ENCODE data around the gene MRPL32.

DNA sequence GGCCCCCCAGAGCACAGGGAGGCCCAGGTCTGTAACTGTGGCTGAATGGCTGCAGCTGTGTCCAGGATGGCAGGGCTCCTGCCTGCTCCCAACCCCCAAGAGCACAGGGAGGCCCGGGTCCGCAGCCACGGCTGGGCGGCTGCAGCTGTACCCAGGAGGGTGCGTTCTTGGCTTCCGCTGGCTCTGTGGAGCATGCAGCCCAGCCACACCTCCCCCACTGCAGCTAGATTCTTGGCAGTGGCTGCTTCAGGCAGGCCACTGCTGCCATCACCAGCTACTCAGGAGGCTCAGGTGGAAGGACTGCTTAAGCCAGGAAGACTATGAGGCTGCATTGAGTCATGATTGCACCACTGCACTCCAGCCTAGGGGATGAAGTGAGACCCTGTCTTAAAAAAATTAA lies 48.2 kb upstream of the MRPL32 start:
- TF ChIP-seq CTCF (IDR thresholded peaks at IDR 0.05; ENCODE audit: borderline replicate concordance, extremely low read depth, low read length, poor library complexity, severe bottlenecking): no peak
- TF ChIP-seq EZH2 (IDR thresholded peaks at IDR 0.05; ENCODE audit: borderline replicate concordance, low read depth, low read length, severe bottlenecking): no peak
